Muscle layer of colon (tissue), 2 donors: ENCODE measurements around the gene AGAP9.
"Not testable (repeated sequence)": the region's sequence is repeated elsewhere in the genome, so short reads cannot be mapped to it uniquely, and the experiment has no call there.

Experiments
- H3K27ac ChIP-seq: one replicate; pipeline ENCODE4 v1.7.0; 2013; ENCODE audit warnings: low read depth, mild to moderate bottlenecking, low read length, moderate library complexity
- H3K27me3 ChIP-seq, 2 donors: one replicate each; pipeline ENCODE4 v1.7.0; 2013; ENCODE audit warnings: low read length in 2 of 2, mild to moderate bottlenecking in 2 of 2; ENCODE audit not compliant: insufficient read depth in 2 of 2, control insufficient read depth in 1 of 2
- H3K36me3 ChIP-seq: one replicate; pipeline ENCODE4 v1.7.0; 2013; ENCODE audit warnings: mild to moderate bottlenecking, low read length; ENCODE audit not compliant: insufficient read depth
- H3K4me1 ChIP-seq: one replicate; pipeline ENCODE4 v1.7.0; 2013; ENCODE audit warnings: mild to moderate bottlenecking, low read length; ENCODE audit not compliant: insufficient read depth
- H3K4me3 ChIP-seq, 2 donors: one replicate each; pipeline ENCODE4 v1.7.0; 2013; ENCODE audit warnings: low read length in 2 of 2, low read depth in 1 of 2, mild to moderate bottlenecking in 1 of 2, moderate library complexity in 1 of 2
- H3K9ac ChIP-seq: one replicate; pipeline ENCODE4 v1.7.0; 2013; ENCODE audit warnings: low read length
- H3K9me3 ChIP-seq: one replicate; pipeline ENCODE4 v1.7.0; 2013; ENCODE audit warnings: mild to moderate bottlenecking, low read length
- donor health status: abdominal sarcoma.
- donor health status: Adenocarcinoma of cecum.

Gene AGAP9

GRCh38 chr10:47483923-47484322 lies 39.5 kb downstream of the AGAP9 start, which contains the start of gene ANXA8:
TSS of gene ANXA8 (minus strand) at chr10:47484115. CDS start at chr10:47483933, 182 bp downstream.
- H3K9me3 ChIP-seq, H3K4me3 ChIP-seq, H3K36me3 ChIP-seq, H3K27me3 ChIP-seq, H3K9ac ChIP-seq, H3K4me1 ChIP-seq, H3K27ac ChIP-seq: not testable (repeated sequence)

- not testable (repeated sequence) for H3K4me1 ChIP-seq, H3K4me3 ChIP-seq, H3K9me3 ChIP-seq, H3K27ac ChIP-seq, H3K36me3 ChIP-seq, H3K9ac ChIP-seq, H3K27me3 ChIP-seq
Observed at GRCh38 chr10:47482367-47482766, 41.1 kb downstream of the AGAP9 start.

- not testable (repeated sequence) for H3K27me3 ChIP-seq, H3K4me3 ChIP-seq, H3K9ac ChIP-seq, H3K36me3 ChIP-seq, H3K4me1 ChIP-seq, H3K9me3 ChIP-seq, H3K27ac ChIP-seq
Observed at GRCh38 chr10:47481768-47482181, 41.7 kb downstream of the AGAP9 start.

- not testable (repeated sequence) for H3K27me3 ChIP-seq, H3K9me3 ChIP-seq, H3K27ac ChIP-seq, H3K36me3 ChIP-seq, H3K9ac ChIP-seq, H3K4me3 ChIP-seq, H3K4me1 ChIP-seq
Observed at GRCh38 chr10:47481182-47481766, 42.2 kb downstream of the AGAP9 start.

- H3K27ac ChIP-seq, H3K9ac ChIP-seq, H3K27me3 ChIP-seq, H3K36me3 ChIP-seq, H3K4me3 ChIP-seq, H3K4me1 ChIP-seq, H3K9me3 ChIP-seq: not testable (repeated sequence)
Observed at GRCh38 chr10:47480133-47480532, 43.3 kb downstream of the AGAP9 start.

GRCh38 chr10:47478114-47478513 lies 45.3 kb downstream of the AGAP9 start:
- H3K27ac ChIP-seq, H3K36me3 ChIP-seq, H3K9ac ChIP-seq, H3K4me1 ChIP-seq, H3K4me3 ChIP-seq, H3K9me3 ChIP-seq, H3K27me3 ChIP-seq: not testable (repeated sequence)

- not testable (repeated sequence) for H3K9ac ChIP-seq
Observed at GRCh38 chr10:47477078-47477477, 46.4 kb downstream of the AGAP9 start.

GRCh38 chr10:47475101-47475500 lies 48.3 kb downstream of the AGAP9 start:
- H3K9ac ChIP-seq, H3K4me3 ChIP-seq, H3K27me3 ChIP-seq, H3K36me3 ChIP-seq, H3K27ac ChIP-seq, H3K4me1 ChIP-seq, H3K9me3 ChIP-seq: not testable (repeated sequence)

More at GRCh38 chr10:47477078-47477477, 46.4 kb downstream of the AGAP9 start:
- not testable (repeated sequence) for H3K4me1 ChIP-seq, H3K9me3 ChIP-seq, H3K27me3 ChIP-seq, H3K27ac ChIP-seq, H3K36me3 ChIP-seq, H3K4me3 ChIP-seq

GRCh38 chr10:47473516-47473915 lies 49.9 kb downstream of the AGAP9 start:
- H3K4me1 ChIP-seq, H3K27me3 ChIP-seq, H3K27ac ChIP-seq, H3K36me3 ChIP-seq, H3K9me3 ChIP-seq, H3K4me3 ChIP-seq, H3K9ac ChIP-seq: not testable (repeated sequence)

- not testable (repeated sequence) for H3K9me3 ChIP-seq, H3K27me3 ChIP-seq, H3K9ac ChIP-seq, H3K27ac ChIP-seq, H3K36me3 ChIP-seq, H3K4me3 ChIP-seq, H3K4me1 ChIP-seq
Observed at GRCh38 chr10:47472647-47473046, 50.8 kb downstream of the AGAP9 start.

GRCh38 chr10:47472072-47472471 lies 51.4 kb downstream of the AGAP9 start:
- not testable (repeated sequence) for H3K4me1 ChIP-seq, H3K4me3 ChIP-seq, H3K36me3 ChIP-seq, H3K27ac ChIP-seq, H3K9ac ChIP-seq, H3K9me3 ChIP-seq, H3K27me3 ChIP-seq

GRCh38 chr10:47468731-47469528 lies 54.5 kb downstream of the AGAP9 start:
- H3K9me3 ChIP-seq, H3K36me3 ChIP-seq, H3K4me1 ChIP-seq, H3K27me3 ChIP-seq, H3K9ac ChIP-seq, H3K4me3 ChIP-seq, H3K27ac ChIP-seq: not testable (repeated sequence)
